IMR-90 (cell line): ENCODE measurements around the gene NOL9. TPM values are rescaled to one million over a fixed set of nuclear protein-coding genes. Genes with fewer than 3 reads are reported as not detected.

Experiments
- ATAC-seq: fragments of 200-7000 bp; cut with Tn5 transposase; 2 replicates; pipeline ENCODE4 v1.9.1; 2020; ENCODE audit warnings: low read depth, mild to moderate bottlenecking, moderate library complexity
- BruUV-seq: library from RNA; stranded (reverse); fragments of 400-500 nt; replicated peaks from 2 replicates; lab custom pipeline; 2021; lab: Mats Ljungman, UMichigan
- CTCF ChIA-PET: fragments of 300-600 bp; formaldehyde crosslinking; extraction: SDS; loops from one replicate; lab custom pipeline; 2021; ENCODE audit warnings: antibody characterized with exemption; lab: Yijun Ruan, JAX
- POLR2A ChIA-PET: fragments of 300-600 bp; sonication (Branson Sonifier 250); formaldehyde crosslinking; loops from one replicate; lab custom pipeline; 2022; ENCODE audit warnings: antibody characterized with exemption; ENCODE audit not compliant: unreplicated experiment; lab: Charles Lee
- DNase-seq: peaks from one replicate; pipeline ENCODE4 v3.0.0; 2013
- H2AFZ ChIP-seq: replicated peaks from 2 replicates; pipeline ENCODE3; 2013; ENCODE audit warnings: low read length, mild to moderate bottlenecking; ENCODE audit not compliant: poor library complexity
- H2AK5ac ChIP-seq: 2 replicates; pipeline ENCODE4 v1.6.1; 2013; ENCODE audit warnings: low read depth, low read length, inconsistent platforms
- H2AK9ac ChIP-seq: replicated peaks from 2 replicates; pipeline ENCODE3; 2013; ENCODE audit warnings: mild to moderate bottlenecking, low read depth, low read length, moderate library complexity; ENCODE audit not compliant: poor library complexity
- H2BK120ac ChIP-seq: 2 replicates; pipeline ENCODE4 v1.6.1; 2013; ENCODE audit warnings: low read depth, low read length, inconsistent platforms
- H2BK15ac ChIP-seq: 3 replicates; pipeline ENCODE4 v1.6.1; 2013; ENCODE audit warnings: low read depth, low read length, inconsistent platforms
- H2BK20ac ChIP-seq: 2 replicates; pipeline ENCODE4 v1.6.1; 2013; ENCODE audit warnings: low read depth, mild to moderate bottlenecking, inconsistent platforms, low read length, moderate library complexity
- H2BK5ac ChIP-seq: 2 replicates; pipeline ENCODE4 v1.6.1; 2013; ENCODE audit warnings: mild to moderate bottlenecking, low read depth, low read length, inconsistent platforms; ENCODE audit not compliant: poor library complexity, severe bottlenecking
- H3K14ac ChIP-seq: replicated peaks from 2 replicates; pipeline ENCODE4 v1.6.1; 2013; ENCODE audit warnings: low read depth, low read length, inconsistent platforms
- H3K18ac ChIP-seq: 2 replicates; pipeline ENCODE4 v1.6.1; 2013; ENCODE audit warnings: low read depth, low read length, control low read depth
- H3K23ac ChIP-seq: 2 replicates; pipeline ENCODE4 v1.6.1; 2013; ENCODE audit warnings: low read depth, low read length, inconsistent platforms
- H3K27ac ChIP-seq: 2 replicates; pipeline ENCODE4 v1.5.1; 2013; ENCODE audit warnings: mild to moderate bottlenecking, control low read depth, low read length; ENCODE audit not compliant: insufficient read depth
- H3K27me3 ChIP-seq: 2 replicates; pipeline ENCODE4 v1.6.1; 2013; ENCODE audit warnings: low read length; ENCODE audit not compliant: control insufficient read depth, insufficient read depth
- H3K36me3 ChIP-seq: 2 replicates; pipeline ENCODE4 v1.6.1; 2013; ENCODE audit warnings: low read length, mixed read lengths; ENCODE audit not compliant: control insufficient read depth, insufficient read depth
- H3K4ac ChIP-seq: 2 replicates; pipeline ENCODE4 v1.6.1; 2013; ENCODE audit warnings: low read depth, low read length, inconsistent platforms
- H3K4me1 ChIP-seq: 2 replicates; pipeline ENCODE4 v1.6.1; 2013; ENCODE audit warnings: low read length, mixed read lengths; ENCODE audit not compliant: control insufficient read depth, insufficient read depth
- H3K4me2 ChIP-seq: 2 replicates; pipeline ENCODE4 v1.6.1; 2013; ENCODE audit warnings: low read depth, mild to moderate bottlenecking, control low read depth, low read length, moderate library complexity
- H3K4me3 ChIP-seq: 2 replicates; pipeline ENCODE4 v1.5.1; 2013; ENCODE audit warnings: low read depth, mild to moderate bottlenecking, control low read depth, low read length, moderate library complexity; ENCODE audit not compliant: insufficient read depth
- H3K56ac ChIP-seq: 2 replicates; pipeline ENCODE4 v1.6.1; 2013; ENCODE audit warnings: low read length, inconsistent platforms; ENCODE audit not compliant: insufficient read depth; ENCODE audit errors: extremely low read depth
- H3K79me1 ChIP-seq, 2 experiments: 2 replicates each; pipeline ENCODE4 v1.6.1; 2013; ENCODE audit warnings: low read length in 2 of 2, inconsistent platforms in 1 of 2, low read depth in 1 of 2
- H3K9ac ChIP-seq: 2 replicates; pipeline ENCODE4 v1.6.1; 2013; ENCODE audit warnings: low read depth, low read length, control low read depth
- H3K9me1 ChIP-seq: 2 replicates; pipeline ENCODE4 v1.6.1; 2013; ENCODE audit warnings: low read length, inconsistent platforms; ENCODE audit not compliant: insufficient read depth
- H3K9me3 ChIP-seq: 2 replicates; pipeline ENCODE4 v1.6.1; 2013; ENCODE audit warnings: low read length; ENCODE audit not compliant: control insufficient read depth, insufficient read depth
- H4K20me1 ChIP-seq: 2 replicates; pipeline ENCODE4 v1.6.1; 2013; ENCODE audit warnings: low read length, inconsistent platforms; ENCODE audit not compliant: insufficient read depth
- H4K5ac ChIP-seq: 2 replicates; pipeline ENCODE4 v1.6.1; 2013; ENCODE audit warnings: mild to moderate bottlenecking, low read depth, low read length, control low read depth
- H4K8ac ChIP-seq, 2 experiments: 2 replicates each; pipeline ENCODE4 v1.6.1; 2013; ENCODE audit warnings: low read depth in 2 of 2, low read length in 2 of 2, control low read depth in 1 of 2, inconsistent platforms in 1 of 2
- H4K91ac ChIP-seq: 2 replicates; pipeline ENCODE4 v1.6.1; 2013; ENCODE audit warnings: low read depth, low read length, inconsistent platforms; ENCODE audit not compliant: insufficient read depth
- BHLHE40 ChIP-seq: fragments of 150-350 bp; IDR thresholded peaks from 2 replicates; pipeline ENCODE4 v1.6.1; 2016; ENCODE audit warnings: mild to moderate bottlenecking, low read depth, low read length
- CEBPB ChIP-seq: IDR thresholded peaks from 2 replicates; pipeline ENCODE4 v1.6.1; 2012; ENCODE audit warnings: low read depth, low read length, improper control_type of control experiment
- MAFK ChIP-seq: IDR thresholded peaks from 2 replicates; pipeline ENCODE4 v1.6.1; 2012; ENCODE audit warnings: low read depth, low read length, improper control_type of control experiment
- MAZ ChIP-seq: IDR thresholded peaks from 2 replicates; pipeline ENCODE4 v1.6.1; 2012; ENCODE audit warnings: low read depth, mild to moderate bottlenecking, low read length, improper control_type of control experiment, moderate library complexity, borderline replicate concordance
- POLR2A ChIP-seq: IDR thresholded peaks from 2 replicates; pipeline ENCODE4 v1.6.1; 2012; ENCODE audit warnings: mild to moderate bottlenecking, low read depth, low read length
- RAD21 ChIP-seq: IDR thresholded peaks from 2 replicates; pipeline ENCODE4 v1.6.1; 2012; ENCODE audit warnings: low read length, improper control_type of control experiment
- RCOR1 ChIP-seq: IDR thresholded peaks from 2 replicates; pipeline ENCODE4 v1.6.1; 2012; ENCODE audit warnings: mild to moderate bottlenecking, low read length, improper control_type of control experiment; ENCODE audit not compliant: insufficient replicate concordance
- RFX5 ChIP-seq: IDR thresholded peaks from 2 replicates; pipeline ENCODE4 v1.8.0; 2012; ENCODE audit warnings: low read depth, mild to moderate bottlenecking, low read length, moderate library complexity
- SMC3 ChIP-seq: fragments of 150-350 bp; IDR thresholded peaks from 2 replicates; pipeline ENCODE4 v1.6.1; 2016; ENCODE audit warnings: low read depth, mild to moderate bottlenecking, antibody characterized with exemption, low read length, moderate library complexity
- WGBS, 2 experiments: methylation state at CpG; one replicate each; pipeline versions ENCODE4 v1.1.5 to v1.1.7; 2013; ENCODE audit warnings: missing lambda C conversion rate in 2 of 2; ENCODE audit not compliant: insufficient read length in 1 of 2; ENCODE audit errors: extremely low coverage in 2 of 2; 5-methylcytosine and 5-hydroxymethylcytosine counted together
- dilution Hi-C: fragments of 300-500 bp; cut with HindIII; formaldehyde crosslinking; loops from one replicate; pipeline ENCODE4 v1.14.3; 2018; ENCODE audit warnings: low sequenced_read_pairs; ENCODE audit not compliant: unreplicated experiment
- in situ Hi-C: fragments of 300-500 bp; cut with MboI; formaldehyde crosslinking; loops from 3 replicates; pipeline ENCODE4 v1.14.3; 2019; ENCODE audit warnings: low sequenced_read_pairs, inconsistent platforms, mixed read lengths
- intact Hi-C: fragments of 100-400 bp; cut with micrococcal nuclease; formaldehyde crosslinking; loops from 2 replicates; pipeline ENCODE4 v1.10.0; 2022
- polyA plus RNA-seq, 3 experiments: library from polyadenylated mRNA; depleted of rRNA; stranded (reverse); fragments of >200 nt; gene quantifications; 2 replicates each; pipeline ENCODE4 v1.2.3, GENCODE V29; 2012; ENCODE audit warnings: low replicate concordance in 1 of 3
- total RNA-seq: library from RNA; depleted of rRNA; stranded (reverse); fragments of >200 nt; gene quantifications from 2 replicates; pipeline ENCODE4 v1.2.3, GENCODE V29; 2012
- TF ChIP-seq, protein P1 (sequence below): fragments of 150-350 bp; IDR thresholded peaks from 2 replicates; pipeline ENCODE4 v1.6.1; 2017; ENCODE audit warnings: mild to moderate bottlenecking, antibody characterized with exemption, low read length, low read depth
- TF ChIP-seq, protein P2 (sequence below): fragments of 150-350 bp; IDR thresholded peaks from 2 replicates; pipeline ENCODE4 v1.6.1; 2016; ENCODE audit warnings: low read depth, mild to moderate bottlenecking, low read length, moderate library complexity, borderline replicate concordance

NOL9 gene
- total and polyA plus RNA-seq, 2 of the 4 experiments (the other 2 are of a cell fraction): 13.0 to 19.2 TPM

- TF ChIP-seq MAFK: no peak
These were observed 33.1 kb upstream of the NOL9 start (continued) for GRCh38 chr1:6587261-6588005.

DNA sequence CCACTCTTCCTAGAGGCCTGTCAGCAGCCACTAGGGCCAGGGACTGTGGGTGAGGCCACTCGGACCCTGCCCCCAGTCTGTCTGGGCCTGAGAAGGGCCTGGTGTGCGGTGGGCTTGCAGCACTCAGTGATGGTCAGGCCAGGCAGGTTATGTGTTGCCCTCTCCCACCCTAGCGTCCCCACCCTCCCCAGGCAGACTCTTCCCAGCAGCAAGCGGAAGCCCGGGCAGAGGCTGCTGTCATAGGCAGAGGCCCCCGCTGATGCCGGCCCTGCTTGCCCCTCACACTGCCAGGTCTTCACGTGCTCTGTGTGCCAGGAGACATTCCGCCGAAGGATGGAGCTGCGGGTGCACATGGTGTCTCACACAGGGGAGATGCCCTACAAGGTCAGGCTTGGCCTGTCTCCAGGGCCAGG is 32.1 kb upstream of the NOL9 start:
- intact Hi-C loops: no loop called here
- no peak overlapping the region for H2BK20ac ChIP-seq
- peaks cover 43% of the 10 kb centered on the region for H3K36me3 ChIP-seq
- no peak for ATAC-seq
- H4K5ac ChIP-seq: no peak overlapping the region
- no peaks in the 10 kb centered on the region for H3K4me1 ChIP-seq
- H3K27me3 ChIP-seq: no peaks in the 10 kb centered on the region
- H3K4me3 ChIP-seq: no peak overlapping the region
- no peak overlapping the region for H3K18ac ChIP-seq
- WGBS, 2 experiments: 92% methylated on average over 2 of the region's 11 CpGs; no CpG with 5 or more reads in 1 of the 2 experiments
- no peak overlapping the region for H2BK15ac ChIP-seq
- no peak overlapping the region for H2AK5ac ChIP-seq
- no peak overlapping the region for H3K9ac ChIP-seq
- no TSS peak for BruUV-seq
- H4K91ac ChIP-seq: no peak overlapping the region
- H3K9me3 ChIP-seq: no peaks in the 10 kb centered on the region
- dilution Hi-C loops: no loop called here
- peaks cover 9 to 54% of the 10 kb centered on the region in 2 experiments for H3K79me1 ChIP-seq
- no peak overlapping the region for H2BK5ac ChIP-seq
- no peak overlapping the region for H3K4me2 ChIP-seq
- H4K20me1 ChIP-seq: peaks cover 42% of the 10 kb centered on the region
- no peak overlapping the region for H3K14ac ChIP-seq
- peak overlapping the region; percentile 43 for H2AFZ ChIP-seq
- POLR2A ChIA-PET: no interaction called here
- DNase-seq: no peak
- H3K23ac ChIP-seq: no peak overlapping the region
- no peak overlapping the region for H3K27ac ChIP-seq
- H2BK120ac ChIP-seq: no peak overlapping the region
- in situ Hi-C loops: no loop called here
- no peak overlapping the region for H2AK9ac ChIP-seq
- no peak overlapping the region for H3K4ac ChIP-seq
- TF ChIP-seq BHLHE40 (no peak), POLR2A (no peak), MAZ (no peak), SMC3 (no peak), RFX5 (no peak), CEBPB (no peak), RAD21 (no peak), RCOR1 (no peak), MAFK (no peak)
- TF ChIP-seq, protein P1, sequence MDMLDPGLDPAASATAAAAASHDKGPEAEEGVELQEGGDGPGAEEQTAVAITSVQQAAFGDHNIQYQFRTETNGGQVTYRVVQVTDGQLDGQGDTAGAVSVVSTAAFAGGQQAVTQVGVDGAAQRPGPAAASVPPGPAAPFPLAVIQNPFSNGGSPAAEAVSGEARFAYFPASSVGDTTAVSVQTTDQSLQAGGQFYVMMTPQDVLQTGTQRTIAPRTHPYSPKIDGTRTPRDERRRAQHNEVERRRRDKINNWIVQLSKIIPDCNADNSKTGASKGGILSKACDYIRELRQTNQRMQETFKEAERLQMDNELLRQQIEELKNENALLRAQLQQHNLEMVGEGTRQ: no peak
- TF ChIP-seq, protein P2, sequence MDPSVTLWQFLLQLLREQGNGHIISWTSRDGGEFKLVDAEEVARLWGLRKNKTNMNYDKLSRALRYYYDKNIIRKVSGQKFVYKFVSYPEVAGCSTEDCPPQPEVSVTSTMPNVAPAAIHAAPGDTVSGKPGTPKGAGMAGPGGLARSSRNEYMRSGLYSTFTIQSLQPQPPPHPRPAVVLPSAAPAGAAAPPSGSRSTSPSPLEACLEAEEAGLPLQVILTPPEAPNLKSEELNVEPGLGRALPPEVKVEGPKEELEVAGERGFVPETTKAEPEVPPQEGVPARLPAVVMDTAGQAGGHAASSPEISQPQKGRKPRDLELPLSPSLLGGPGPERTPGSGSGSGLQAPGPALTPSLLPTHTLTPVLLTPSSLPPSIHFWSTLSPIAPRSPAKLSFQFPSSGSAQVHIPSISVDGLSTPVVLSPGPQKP: no peak
- H3K56ac ChIP-seq: no peak overlapping the region
- peaks cover 11% of the 10 kb centered on the region; the same call in 1 of the 2 replicates for H3K9me1 ChIP-seq
- no peak overlapping the region for H4K8ac ChIP-seq
- CTCF ChIA-PET: no interaction called here
